Dedifferentiated amniotic fluid mesenchymal stem cell (primary cell): ENCODE results near the gene CCNK.

Source experiments
- DNase-seq: peaks from one replicate; pipeline ENCODE4 v3.0.0-alpha.2; 2016; ENCODE audit errors: extremely low spot score

CCNK gene

DNA sequence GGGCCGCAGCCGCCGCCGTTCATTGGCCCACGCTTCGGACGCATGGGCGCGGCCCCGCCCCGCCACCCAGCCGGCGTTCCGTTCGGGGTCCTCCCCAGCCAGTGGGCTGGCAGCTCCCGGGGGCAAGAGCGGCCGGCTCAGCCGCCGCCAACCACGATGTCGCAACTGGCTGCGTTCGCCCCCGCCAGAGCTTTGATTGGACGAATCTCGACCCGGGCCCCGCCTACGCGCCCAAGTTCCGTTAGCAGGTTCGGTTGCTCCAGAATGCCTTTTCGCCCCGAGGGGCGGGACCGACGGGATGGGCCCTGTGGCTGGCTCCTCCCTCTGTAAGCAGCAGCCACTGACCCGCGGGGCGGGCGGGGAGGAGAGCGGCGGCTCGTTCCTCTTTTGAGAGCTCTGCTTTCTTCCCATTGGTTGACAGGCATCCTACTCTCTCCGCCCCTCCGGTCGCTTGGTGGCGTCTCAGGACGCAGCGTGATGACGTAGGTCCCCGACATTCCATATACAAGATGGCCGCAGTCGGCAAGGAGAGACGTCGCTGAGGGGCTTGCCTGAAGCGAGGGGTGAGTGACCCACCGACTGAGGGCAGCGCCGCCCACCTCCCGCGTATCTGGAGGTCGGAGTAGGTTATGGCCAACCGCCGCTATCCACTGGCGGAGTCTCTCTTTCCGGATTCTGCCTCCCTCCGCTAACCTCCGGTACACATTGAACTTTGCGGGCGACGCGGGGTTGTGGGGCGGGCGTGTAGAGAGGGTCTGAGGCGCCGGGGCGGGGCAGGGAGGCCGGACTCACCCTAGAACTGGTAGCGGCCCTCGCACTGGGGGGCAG lies at the start of gene CCNK:
TSS of gene CCNK (plus strand) at position 493 of the 828 bp plus-strand sequence. CDS start 11,269 bp downstream, outside the sequence.
- peak; percentile 100 for DNase-seq

GRCh38 chr14:99431986-99432385 lies 49.2 kb upstream of the CCNK start:
- no peak for DNase-seq

DNA sequence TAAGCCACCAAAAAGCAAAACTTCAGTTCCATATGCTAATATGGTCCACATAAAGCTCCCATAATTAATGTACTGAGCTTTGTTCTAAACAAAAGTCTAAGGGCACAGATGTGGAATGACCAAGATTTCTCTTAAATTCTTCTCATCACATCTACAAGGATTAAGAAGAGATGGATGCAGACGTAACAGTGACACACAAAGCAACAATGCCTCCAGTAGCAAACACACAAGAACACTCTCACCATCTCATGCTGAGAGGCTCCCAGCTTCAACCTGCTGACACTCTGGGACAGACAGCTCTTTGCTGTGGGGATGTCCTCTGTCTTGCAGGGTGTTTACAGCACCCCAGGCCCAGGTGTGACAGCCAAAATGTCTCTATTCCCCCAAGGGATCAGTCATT lies 48.7 kb upstream of the CCNK start:
- no peak for DNase-seq

GRCh38 chr14:99435327-99435726 lies 45.9 kb upstream of the CCNK start:
- DNase-seq: no peak

GRCh38 chr14:99436247-99437180 lies 44.7 kb upstream of the CCNK start:
- no peak for DNase-seq

DNA sequence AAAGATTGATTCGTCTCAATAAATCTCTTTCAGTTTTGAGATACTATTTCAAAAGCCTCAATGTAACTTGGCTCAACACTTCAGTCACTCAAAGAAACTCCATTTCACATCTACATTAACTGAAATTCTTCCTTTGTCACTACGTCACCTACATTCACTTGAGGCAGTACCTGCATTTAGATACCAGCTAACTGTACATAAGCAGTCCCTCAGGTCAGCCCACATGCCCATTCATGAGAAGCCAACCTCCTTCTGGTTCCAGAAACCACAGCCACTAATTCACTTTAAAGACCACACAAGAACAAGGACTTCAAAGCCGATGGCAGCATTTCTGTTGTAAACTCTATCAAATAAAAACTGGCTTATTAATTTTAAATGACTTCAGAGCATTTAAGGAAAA lies 43.5 kb upstream of the CCNK start:
- no peak for DNase-seq

- no peak for DNase-seq
Measured at GRCh38 chr14:99440278-99440677, 40.9 kb upstream of the CCNK start.

GRCh38 chr14:99441157-99441870 lies 39.9 kb upstream of the CCNK start:
- DNase-seq: no peak

GRCh38 chr14:99441918-99442317 lies 39.3 kb upstream of the CCNK start:
- DNase-seq: no peak

DNA sequence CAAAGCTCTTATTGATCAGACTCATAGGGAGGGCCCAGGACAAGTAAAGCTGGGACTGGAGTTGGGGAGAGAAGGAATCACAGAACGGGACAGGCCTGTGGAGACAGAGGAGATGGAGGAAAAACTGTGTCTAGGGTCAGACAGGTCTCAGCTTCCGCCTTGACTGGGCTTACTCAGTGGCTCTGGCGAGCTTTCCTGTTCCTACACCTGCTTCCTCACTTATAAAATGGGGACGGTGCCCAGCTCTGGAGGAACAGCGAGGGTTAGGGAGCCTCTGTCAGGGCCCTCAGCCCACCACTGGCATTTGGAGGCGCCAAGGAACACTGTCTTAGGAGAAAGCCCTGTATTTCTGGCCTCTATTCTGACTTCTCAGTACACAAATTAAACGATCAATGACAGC lies 35.3 kb upstream of the CCNK start:
- DNase-seq: no peak

- no peak for DNase-seq
Measured at GRCh38 chr14:99447739-99448138, 33.5 kb upstream of the CCNK start.

- DNase-seq: no peak
Measured at GRCh38 chr14:99450266-99450665, 30.9 kb upstream of the CCNK start.

- DNase-seq: no peak
Measured at GRCh38 chr14:99451234-99451633, 30.0 kb upstream of the CCNK start.

DNA sequence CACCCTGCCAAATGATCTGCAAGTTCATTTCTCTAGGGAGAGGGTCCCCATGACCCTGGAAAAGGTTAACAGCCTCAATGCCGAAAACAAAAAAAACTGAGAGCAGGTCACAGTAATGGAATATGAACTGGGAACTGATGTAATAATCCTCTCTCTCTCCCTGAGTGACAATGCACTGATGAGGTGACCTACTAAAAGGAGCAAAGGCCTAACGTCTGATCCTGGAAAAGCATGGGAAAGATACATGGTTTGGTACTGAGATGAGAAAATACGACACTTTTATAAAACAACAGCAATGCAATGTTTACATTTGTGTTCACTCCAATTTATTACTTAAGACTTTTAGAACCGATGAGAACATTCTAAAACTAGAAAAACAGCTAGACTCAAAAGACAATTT lies 28.2 kb upstream of the CCNK start:
- no peak for DNase-seq

GRCh38 chr14:99454246-99454645 lies 27.0 kb upstream of the CCNK start:
- DNase-seq: no peak

DNA sequence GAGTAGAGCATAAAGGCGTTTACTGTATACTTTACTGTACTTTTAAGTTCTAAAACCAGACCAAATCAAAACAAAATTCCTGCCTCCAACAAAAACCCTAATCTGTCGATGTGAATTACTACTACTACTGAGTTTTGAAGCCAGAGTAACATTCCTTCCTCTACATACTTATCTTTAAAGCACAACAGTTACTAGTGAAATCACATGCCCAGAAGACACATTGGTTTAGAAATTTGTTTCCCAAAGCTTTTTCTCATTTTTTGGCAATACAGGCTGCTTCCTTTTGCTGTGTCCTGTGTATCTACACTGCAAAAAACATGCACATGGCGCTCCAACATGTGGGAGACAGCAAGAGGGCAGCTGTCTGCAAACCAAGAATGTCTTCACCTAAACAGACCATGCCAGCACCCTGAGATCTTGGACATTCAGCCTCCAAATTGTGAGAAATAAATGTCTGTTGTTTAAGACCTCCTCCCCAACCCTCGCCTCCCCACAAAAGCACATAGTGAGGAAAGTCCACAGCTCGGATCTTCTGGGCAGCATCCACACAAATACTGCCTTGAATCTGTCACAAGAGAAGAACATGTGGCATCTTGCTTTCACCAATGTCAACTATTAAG lies 21.6 kb upstream of the CCNK start:
- no peak for DNase-seq

GRCh38 chr14:99460793-99461192 lies 20.4 kb upstream of the CCNK start:
- DNase-seq: no peak

GRCh38 chr14:99461411-99462085 lies 19.7 kb upstream of the CCNK start:
- DNase-seq: no peak

GRCh38 chr14:99462210-99462609 lies 19.0 kb upstream of the CCNK start:
- no peak for DNase-seq

- DNase-seq: no peak
Measured at GRCh38 chr14:99463974-99464373, 17.2 kb upstream of the CCNK start.

GRCh38 chr14:99465288-99465687 lies 15.9 kb upstream of the CCNK start:
- DNase-seq: no peak
